Stomach (tissue), 9 donors: ENCODE results near the gene NR1I2. TPM values are rescaled to one million over a fixed set of nuclear protein-coding genes. Genes with fewer than 3 reads are reported as not detected.

Experiments
- DNase-seq, 2 donors: peaks; one replicate each; pipeline versions ENCODE4 v3.0.0 to v3.0.0-alpha.2; 2013 to 2019
- H3K27ac ChIP-seq, 5 donors: fragments of 200-600 bp in 4 of 5; sonication (generic) in 4 of 5; one replicate each; pipeline ENCODE4 v1.5.1; 2013 to 2019; ENCODE audit warnings: mild to moderate bottlenecking in 1 of 5, moderate library complexity in 1 of 5
- H3K27me3 ChIP-seq, 3 donors: fragments of 200-600 bp; sonication (generic); one replicate each; pipeline ENCODE4 v1.5.1; 2017 to 2019; ENCODE audit warnings: mixed run types in 1 of 3
- H3K36me3 ChIP-seq, 4 donors: fragments of 200-600 bp; sonication (generic); 1 replicate in 3 of 4; 2 replicates in 1 of 4; pipeline ENCODE4 v1.5.1; 2016 to 2019
- H3K4me1 ChIP-seq, 4 donors: fragments of 200-600 bp; sonication (generic); one replicate each; pipeline ENCODE4 v1.5.1; 2016 to 2019
- H3K4me3 ChIP-seq, 4 donors: fragments of 200-600 bp; sonication (generic) in 3 of 4; one replicate each; pipeline ENCODE4 v1.5.1; 2016 to 2019; ENCODE audit warnings: mild to moderate bottlenecking in 1 of 4
- H3K9me3 ChIP-seq, 4 donors: fragments of 200-600 bp; sonication (generic); one replicate each; pipeline ENCODE4 v1.5.1; 2016 to 2019
- CTCF ChIP-seq, 7 experiments: fragments of 450-650 bp in 4 of 7; fragments of 200-600 bp in 3 of 7; sonication (generic) in 3 of 7; IDR thresholded peaks; one replicate each; pipeline ENCODE4 v1.5.1; 2016 to 2019; ENCODE audit warnings: antibody characterized with exemption in 7 of 7, control low read depth in 2 of 7, mild to moderate bottlenecking in 1 of 7
- EP300 ChIP-seq: sonication (generic); formaldehyde crosslinking; IDR thresholded peaks from one replicate; pipeline ENCODE4 v1.6.1; 2017; ENCODE audit warnings: antibody characterized with exemption
- POLR2A ChIP-seq, 4 donors: fragments of 450-650 bp; IDR thresholded peaks; one replicate each; pipeline ENCODE4 v1.6.1; 2016; ENCODE audit warnings: antibody characterized with exemption in 4 of 4, control low read depth in 2 of 4, mild to moderate bottlenecking in 1 of 4, moderate library complexity in 1 of 4
- POLR2AphosphoS5 ChIP-seq, 3 donors: sonication (generic); formaldehyde crosslinking; IDR thresholded peaks; one replicate each; pipeline ENCODE4 v1.6.1; 2016; ENCODE audit warnings: antibody characterized with exemption in 3 of 3
- WGBS, 5 donors: extraction: QIAGEN DNeasy Blood & Tissue Kit in 3 of 5; methylation state at CpG; one replicate each; pipeline versions ENCODE4 v1.1.5 to v1.1.7; 2013 to 2018; 5-methylcytosine and 5-hydroxymethylcytosine counted together
- intact Hi-C: fragments of 100-400 bp; cut with DNase I; formaldehyde crosslinking; loops from one replicate; pipeline ENCODE4 v1.15.1; 2023; ENCODE audit warnings: low total_unique reads
- polyA plus RNA-seq, 3 donors: library from polyadenylated mRNA; stranded (reverse); fragments of 200-250 nt; gene quantifications; one replicate each; pipeline ENCODE4 v1.2.3, GENCODE V29; 2013
- total RNA-seq, 5 donors: library from RNA; depleted of rRNA; stranded (reverse); fragments of >200 nt; gene quantifications; one replicate each; pipeline versions ENCODE4 v1.1.0 to v1.2.3, GENCODE V29; 2014 to 2016
- donor health status: healthy with polysubstance abuse.
- donor health status: Bipolar disorder and iron deficiency.
- donor health status: healthy.

NR1I2 gene
- total and polyA plus RNA-seq, 8 donors: 0.08 to 37.4 (median 5.4) TPM; not detected in 4

- H3K9me3 ChIP-seq: no peaks in the 10 kb centered on the region
- no peaks in the 10 kb centered on the region for H3K4me1 ChIP-seq
- H3K36me3 ChIP-seq: peaks cover 12 to 29% (median 26%) of the 10 kb centered on the region in 4 donors
- no peaks in the 10 kb centered on the region for H3K27me3 ChIP-seq
- WGBS, 5 donors: 95 to 97% (median 96%) methylated on average over 7 of the region's 7 CpGs
- DNase-seq: no peak
- H3K4me3 ChIP-seq: no peak overlapping the region
- TF ChIP-seq EP300: no peak
- TF ChIP-seq POLR2A (IDR thresholded peaks at IDR 0.05): no peak
- TF ChIP-seq POLR2AphosphoS5 (IDR thresholded peaks at IDR 0.05): no peak
- no peak for TF ChIP-seq CTCF (IDR thresholded peaks at IDR 0.05)
- intact Hi-C loops: no loop called here
- H3K27ac ChIP-seq: no peak overlapping the region
Observed at GRCh38 chr3:119864476-119864875, 82.6 kb downstream of the NR1I2 start.

Other genes with a start within 250 kb of the NR1I2 start
- 1 to 10 TPM in 2 of 5 donors, under 1 TPM in 2, not detected in 1; 0.14 to 9.9 (median 1.4) TPM for gene CD80, start 222.5 kb upstream of the NR1I2 start, total RNA-seq
- under 1 TPM in 2 of 3 donors, not detected in 1; 0.19 to 0.25 TPM for gene CD80, start 222.5 kb upstream of the NR1I2 start, polyA plus RNA-seq
- gene ADPRH, start 202.6 kb upstream of the NR1I2 start, total RNA-seq: 10 to 100 TPM in 1 of 5 donors, 1 to 10 TPM in 2, under 1 TPM in 1, not detected in 1; 0.89 to 21.4 (median 2.8) TPM
- 1 to 10 TPM; 1.8 to 3.7 (median 2.5) TPM for gene ADPRH, start 202.6 kb upstream of the NR1I2 start, polyA plus RNA-seq
- 10 to 100 TPM in 1 of 5 donors, 1 to 10 TPM in 2, not detected in 2; 3.1 to 16.9 (median 9.3) TPM for gene PLA1A, start 184.2 kb upstream of the NR1I2 start, total RNA-seq
- gene PLA1A, start 184.2 kb upstream of the NR1I2 start, polyA plus RNA-seq: 1 to 10 TPM; 1.1 to 3.5 (median 2.3) TPM
- gene POPDC2, start 121.5 kb upstream of the NR1I2 start, total RNA-seq: 10 to 100 TPM in 1 of 5 donors, 1 to 10 TPM in 4; 8.5 to 10.7 (median 9.3) TPM
- 1 to 10 TPM; 1.4 to 5.6 (median 2.7) TPM for gene POPDC2, start 121.5 kb upstream of the NR1I2 start, polyA plus RNA-seq
- gene COX17, start 104.7 kb upstream of the NR1I2 start, total RNA-seq: 10 to 100 TPM; 28.6 to 65.9 (median 32.5) TPM
- 100 to 1,000 TPM; 164 to 184 (median 179) TPM for gene COX17, start 104.7 kb upstream of the NR1I2 start, polyA plus RNA-seq
- 10 to 100 TPM in 1 of 5 donors, 1 to 10 TPM in 4; 3.6 to 46.1 (median 3.8) TPM for gene CFAP91, start 79.1 kb upstream of the NR1I2 start, total RNA-seq
- 1 to 10 TPM; 1.5 to 1.8 (median 1.5) TPM for gene CFAP91, start 79.1 kb upstream of the NR1I2 start, polyA plus RNA-seq